GM10248 (cell line): ENCODE measurements around the gene SCLY.

Experiments used
- CTCF ChIA-PET: fragments of 300-600 bp; sonication (Branson Sonifier 250); formaldehyde crosslinking; extraction: SDS; loops from one replicate; lab custom pipeline; 2021; ENCODE audit warnings: antibody characterized with exemption; lab: Yijun Ruan, JAX
- POLR2A ChIA-PET: fragments of 350-650 bp; sonication (Branson Sonifier 250); formaldehyde crosslinking; extraction: SDS; loops from one replicate; lab custom pipeline; 2020; ENCODE audit warnings: antibody characterized with exemption; lab: Yijun Ruan, JAX
- DNase-seq: peaks from one replicate; pipeline ENCODE4 v3.0.0; 2012; ENCODE audit errors: extremely low spot score
- CTCF ChIP-seq: IDR thresholded peaks from 2 replicates; pipeline ENCODE4 v1.5.1; 2012; ENCODE audit warnings: mild to moderate bottlenecking, low read depth; ENCODE audit errors: extremely low read depth, missing control alignments, control extremely low read depth

SCLY gene

GRCh38 chr2:238093181-238094140, 32.7 kb downstream of the SCLY start:
- TF ChIP-seq CTCF = no peak
- ChIA-PET CTCF (no interaction called here), POLR2A (no interaction called here)
- peak; percentile 17 for DNase-seq

- no peak for DNase-seq
- no peak for TF ChIP-seq CTCF
- ChIA-PET CTCF (no interaction called here), POLR2A (no interaction called here)
Observed at GRCh38 chr2:238094438-238095022, 33.7 kb downstream of the SCLY start.

GRCh38 chr2:238095143-238095542, 34.3 kb downstream of the SCLY start:
- POLR2A ChIA-PET = no interaction called here
- no peak for TF ChIP-seq CTCF
- no peak for DNase-seq
- CTCF ChIA-PET = no interaction called here

- DNase-seq = no peak
- TF ChIP-seq CTCF = no peak
- ChIA-PET POLR2A (no interaction called here), CTCF (no interaction called here)
Observed at GRCh38 chr2:238096311-238097011, 35.7 kb downstream of the SCLY start.

- POLR2A ChIA-PET = no interaction called here
- no peak for DNase-seq
- no peak for TF ChIP-seq CTCF
- CTCF ChIA-PET = interaction anchor here (2.0 kb wide), 1 partner anchor 9 kb away, joined by 9 read pairs; no protein-coding TSS in a partner anchor
Observed at GRCh38 chr2:238097201-238097987, 36.6 kb downstream of the SCLY start.
